Tibial nerve (tissue), 4 donors: Measurements from ENCODE around the gene PAEP. TPM values are rescaled to one million over a fixed set of nuclear protein-coding genes. Genes with fewer than 3 reads are reported as not detected.

Experiments
- DNase-seq, 2 donors: peaks; one replicate each; pipeline ENCODE4 v3.0.0-alpha.2; 2019; ENCODE audit warnings: low spot score in 2 of 2
- H3K27ac ChIP-seq, 4 donors: fragments of 200-600 bp; sonication (generic) in 3 of 4; one replicate each; pipeline ENCODE4 v1.5.1; 2017 to 2019; ENCODE audit warnings: mild to moderate bottlenecking in 1 of 4
- H3K27me3 ChIP-seq, 2 donors: fragments of 200-600 bp; sonication (generic) in 1 of 2; one replicate each; pipeline versions ENCODE4 v1.5.1 to v1.6.0; 2017 to 2019
- H3K36me3 ChIP-seq, 3 donors: fragments of 200-600 bp; sonication (generic); one replicate each; pipeline ENCODE4 v1.5.1; 2018 to 2019
- H3K4me1 ChIP-seq, 4 donors: fragments of 200-600 bp; sonication (generic) in 3 of 4; one replicate each; pipeline ENCODE4 v1.5.1; 2017 to 2019
- H3K4me3 ChIP-seq, 4 donors: fragments of 200-600 bp; sonication (generic) in 3 of 4; one replicate each; pipeline ENCODE4 v1.5.1; 2017 to 2019; ENCODE audit warnings: mild to moderate bottlenecking in 1 of 4, moderate library complexity in 1 of 4
- H3K9me3 ChIP-seq, 4 donors: fragments of 200-600 bp; sonication (generic) in 3 of 4; one replicate each; pipeline ENCODE4 v1.5.1; 2017 to 2019
- EP300 ChIP-seq, 2 donors: sonication (generic); formaldehyde crosslinking; IDR thresholded peaks; one replicate each; pipeline ENCODE4 v1.6.1; 2017; ENCODE audit warnings: antibody characterized with exemption in 2 of 2, mild to moderate bottlenecking in 1 of 2
- POLR2A ChIP-seq, 2 donors: fragments of 450-650 bp; IDR thresholded peaks; one replicate each; pipeline ENCODE4 v1.6.1; 2017; ENCODE audit warnings: antibody characterized with exemption in 2 of 2, mild to moderate bottlenecking in 2 of 2, moderate library complexity in 2 of 2
- WGBS, 2 donors: methylation state at CpG; one replicate each; pipeline ENCODE4 v1.1.5; 2018; 5-methylcytosine and 5-hydroxymethylcytosine counted together
- total RNA-seq, 4 donors: library from RNA; depleted of rRNA; stranded (reverse); fragments of >200 nt; gene quantifications; one replicate each; pipeline ENCODE4 v1.1.0, GENCODE V29; 2016
- TF ChIP-seq, protein P1 (sequence below), 5 experiments: fragments of 200-600 bp in 3 of 5; fragments of 450-650 bp in 2 of 5; sonication (generic) in 3 of 5; IDR thresholded peaks; one replicate each; pipeline ENCODE4 v1.5.1; 2016 to 2019; ENCODE audit warnings: antibody characterized with exemption in 5 of 5, mild to moderate bottlenecking in 3 of 5, moderate library complexity in 2 of 5

The PAEP gene
- total RNA-seq, 4 donors from 2014 or later = not detected

DNA sequence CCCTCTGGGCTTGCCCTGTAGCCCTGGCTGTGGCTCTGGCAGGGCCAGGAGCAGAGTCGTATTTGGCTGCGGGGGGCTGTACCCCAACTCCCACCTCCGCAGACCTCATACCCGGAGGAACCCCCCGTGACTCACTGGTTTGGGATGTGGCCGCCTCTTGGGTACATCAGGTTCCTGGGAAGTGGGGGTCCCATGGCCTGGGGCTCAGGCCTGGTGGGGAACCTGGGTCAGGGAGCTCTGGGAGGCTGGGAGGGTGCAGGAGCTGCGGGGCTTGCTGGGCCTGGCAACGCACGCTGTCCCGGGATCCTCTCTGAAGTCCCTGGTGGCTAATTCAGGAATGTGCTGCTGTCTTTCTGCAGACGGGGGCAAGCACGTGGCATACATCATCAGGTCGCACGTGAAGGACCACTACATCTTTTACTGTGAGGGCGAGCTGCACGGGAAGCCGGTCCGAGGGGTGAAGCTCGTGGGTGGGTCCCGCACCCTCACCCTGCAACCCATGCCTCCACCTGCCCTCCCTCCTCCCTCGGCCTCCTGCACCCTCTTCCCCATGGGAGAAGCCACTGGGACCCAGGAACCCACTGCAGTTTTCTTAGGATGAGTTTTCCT is 37.9 kb upstream of the PAEP start:
- peaks cover 0 to 31% of the 10 kb centered on the region in 2 donors for H3K27me3 ChIP-seq
- H3K4me3 ChIP-seq = no peak overlapping the region
- WGBS, 2 donors = 63 to 67% methylated on average over 15 to 16 of the region's 21 CpGs
- H3K9me3 ChIP-seq = no peaks in the 10 kb centered on the region
- no peak for DNase-seq
- H3K36me3 ChIP-seq = no peaks in the 10 kb centered on the region
- no peak overlapping the region for H3K27ac ChIP-seq
- TF ChIP-seq EP300 (IDR thresholded peaks at IDR 0.05) (no peak), POLR2A (IDR thresholded peaks at IDR 0.05) (no peak)
- TF ChIP-seq, protein P1, sequence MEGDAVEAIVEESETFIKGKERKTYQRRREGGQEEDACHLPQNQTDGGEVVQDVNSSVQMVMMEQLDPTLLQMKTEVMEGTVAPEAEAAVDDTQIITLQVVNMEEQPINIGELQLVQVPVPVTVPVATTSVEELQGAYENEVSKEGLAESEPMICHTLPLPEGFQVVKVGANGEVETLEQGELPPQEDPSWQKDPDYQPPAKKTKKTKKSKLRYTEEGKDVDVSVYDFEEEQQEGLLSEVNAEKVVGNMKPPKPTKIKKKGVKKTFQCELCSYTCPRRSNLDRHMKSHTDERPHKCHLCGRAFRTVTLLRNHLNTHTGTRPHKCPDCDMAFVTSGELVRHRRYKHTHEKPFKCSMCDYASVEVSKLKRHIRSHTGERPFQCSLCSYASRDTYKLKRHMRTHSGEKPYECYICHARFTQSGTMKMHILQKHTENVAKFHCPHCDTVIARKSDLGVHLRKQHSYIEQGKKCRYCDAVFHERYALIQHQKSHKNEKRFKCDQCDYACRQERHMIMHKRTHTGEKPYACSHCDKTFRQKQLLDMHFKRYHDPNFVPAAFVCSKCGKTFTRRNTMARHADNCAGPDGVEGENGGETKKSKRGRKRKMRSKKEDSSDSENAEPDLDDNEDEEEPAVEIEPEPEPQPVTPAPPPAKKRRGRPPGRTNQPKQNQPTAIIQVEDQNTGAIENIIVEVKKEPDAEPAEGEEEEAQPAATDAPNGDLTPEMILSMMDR (IDR thresholded peaks at IDR 0.05) = no peak
- no peaks in the 10 kb centered on the region for H3K4me1 ChIP-seq

DNA sequence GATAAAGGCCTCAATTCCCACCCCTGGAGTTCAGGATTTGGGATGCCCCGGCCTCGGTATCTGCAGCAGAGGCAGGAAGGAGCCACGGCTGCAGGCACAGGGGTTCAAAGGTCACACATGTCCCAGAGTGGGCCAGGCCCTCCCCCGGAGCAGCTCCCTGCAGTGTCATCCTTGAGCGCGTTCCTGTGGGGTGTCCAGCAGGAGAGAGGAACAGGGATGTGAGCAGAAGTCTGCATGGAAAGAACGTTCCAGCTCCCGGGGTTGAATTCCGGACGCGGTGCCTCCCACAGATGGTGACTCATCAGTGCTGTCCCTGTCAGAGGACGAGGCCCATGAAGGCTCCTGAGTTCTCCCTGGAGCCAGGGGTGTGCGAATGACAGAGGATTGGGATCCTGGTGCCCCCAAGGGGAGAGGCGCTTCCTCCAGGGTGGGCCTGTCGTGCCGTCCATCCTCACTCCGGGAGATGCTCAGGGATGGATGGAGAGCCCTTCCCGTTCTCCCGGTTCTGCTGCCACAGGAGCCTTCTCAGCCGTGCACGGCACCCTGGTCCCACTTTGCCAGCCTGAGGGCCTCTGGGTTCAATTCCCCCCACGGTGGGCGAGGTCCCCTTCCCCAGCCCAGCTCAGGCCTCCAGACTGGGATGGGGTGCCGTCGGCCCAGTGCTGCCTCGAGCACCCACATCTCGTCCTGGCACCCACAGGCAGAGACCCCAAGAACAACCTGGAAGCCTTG is 37.3 kb upstream of the PAEP start:
- Histone ChIP-seq H3K9me3 (peaks cover 0 to 4% (median 0%) of the 10 kb centered on the region in 4 donors), H3K4me3 (no peak overlapping the region), H3K36me3 (no peaks in the 10 kb centered on the region), H3K4me1 (no peaks in the 10 kb centered on the region), H3K27me3 (peaks cover 0 to 31% of the 10 kb centered on the region in 2 donors), H3K27ac (no peak overlapping the region)
- no peak for DNase-seq
- TF ChIP-seq, protein P1 (IDR thresholded peaks at IDR 0.05) = no peak
- TF ChIP-seq POLR2A (IDR thresholded peaks at IDR 0.05) = no peak
- TF ChIP-seq EP300 (IDR thresholded peaks at IDR 0.05) = no peak
- 43 to 60% methylated on average over 11 to 26 of the region's 27 CpGs for WGBS, 2 donors

DNA sequence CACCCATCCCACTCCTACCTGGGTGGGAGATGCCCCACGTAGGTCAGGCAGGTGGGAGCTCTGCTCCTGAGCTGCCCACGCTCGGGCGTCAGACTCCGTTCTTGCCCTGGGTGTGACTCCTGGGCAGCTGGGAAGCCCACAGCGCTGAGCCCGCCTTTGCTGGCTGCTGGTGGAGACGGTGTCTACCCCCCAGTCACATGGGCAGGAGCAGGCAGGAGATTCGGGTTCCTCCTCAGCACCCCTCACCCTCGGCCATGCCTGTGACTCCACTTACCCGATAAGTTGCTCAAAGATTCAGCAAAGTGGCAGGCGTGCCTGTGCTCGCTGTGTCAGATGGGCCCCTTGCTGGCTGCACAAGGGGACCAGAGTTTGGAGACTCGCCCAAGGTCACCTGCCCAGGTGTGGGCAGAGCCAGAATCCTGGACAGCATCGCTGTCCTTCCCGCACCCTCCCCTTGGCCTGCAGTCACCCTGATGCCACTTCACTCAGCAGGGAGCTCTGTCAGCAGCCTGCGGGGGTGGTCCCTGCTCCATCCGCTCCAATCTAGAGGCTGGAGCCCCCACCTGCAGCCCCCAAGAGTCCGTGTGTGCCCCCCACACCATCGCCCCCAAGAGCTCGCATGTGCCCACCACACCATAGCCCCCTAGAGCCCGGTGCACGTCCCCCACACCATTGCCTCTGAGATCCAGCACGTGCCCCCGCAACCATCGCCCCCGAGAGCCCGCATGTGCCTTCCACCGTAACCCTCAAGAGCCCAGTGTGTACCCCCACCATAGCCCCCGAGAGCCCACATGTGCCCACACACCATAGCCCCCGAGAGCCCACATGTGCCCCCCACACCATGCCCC is 36.1 kb upstream of the PAEP start:
- H3K27me3 ChIP-seq = peaks cover 0 to 31% of the 10 kb centered on the region in 2 donors
- no peak overlapping the region for H3K4me3 ChIP-seq
- no peaks in the 10 kb centered on the region for H3K4me1 ChIP-seq
- WGBS, 2 donors = 76 to 82% methylated on average over 23 to 31 of the region's 31 CpGs
- TF ChIP-seq, protein P1 (IDR thresholded peaks at IDR 0.05) = no peak
- TF ChIP-seq EP300 (IDR thresholded peaks at IDR 0.05) (no peak), POLR2A (IDR thresholded peaks at IDR 0.05) (no peak)
- no peak overlapping the region for H3K27ac ChIP-seq
- H3K36me3 ChIP-seq = no peaks in the 10 kb centered on the region
- H3K9me3 ChIP-seq = peaks cover 0 to 16% (median 0%) of the 10 kb centered on the region in 4 donors
- no peak for DNase-seq

DNA sequence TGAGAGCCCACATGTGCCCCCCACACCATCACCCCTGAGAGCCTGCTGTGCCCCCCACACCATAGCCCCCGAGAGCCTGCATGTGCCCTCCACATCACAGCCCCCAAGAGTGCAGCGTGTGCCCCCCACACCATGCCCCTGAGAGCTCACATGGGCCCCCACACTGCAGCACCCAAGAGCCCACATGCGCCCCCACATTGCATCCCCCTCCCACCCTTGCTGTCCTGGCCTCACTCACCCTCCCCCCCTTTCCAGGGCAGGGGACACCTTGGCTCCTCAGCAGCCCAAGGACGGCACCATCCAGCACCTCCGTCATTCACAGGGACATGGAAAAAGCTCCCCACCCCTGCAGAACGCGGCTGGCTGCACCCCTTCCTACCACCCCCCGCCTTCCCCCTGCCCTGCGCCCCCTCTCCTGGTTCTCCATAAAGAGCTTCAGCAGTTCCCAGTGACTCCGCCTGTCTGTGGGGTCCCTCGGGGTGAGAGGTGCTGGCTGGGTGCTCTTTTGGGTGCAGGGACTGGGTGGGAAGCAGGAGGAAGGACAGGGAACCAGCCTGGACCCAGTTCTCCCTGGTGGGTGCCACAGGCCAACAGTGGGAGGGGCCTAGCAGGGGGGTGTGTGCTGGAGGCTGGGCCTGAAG is 35.3 kb upstream of the PAEP start:
- peaks cover 0 to 16% (median 0%) of the 10 kb centered on the region in 4 donors for H3K9me3 ChIP-seq
- peaks cover 0 to 28% of the 10 kb centered on the region in 2 donors for H3K27me3 ChIP-seq
- no peaks in the 10 kb centered on the region for H3K36me3 ChIP-seq
- TF ChIP-seq, protein P1 (IDR thresholded peaks at IDR 0.05) = no peak
- TF ChIP-seq EP300 (IDR thresholded peaks at IDR 0.05) (no peak), POLR2A (IDR thresholded peaks at IDR 0.05) (no peak)
- DNase-seq = no peak
- no peaks in the 10 kb centered on the region for H3K4me1 ChIP-seq
- no peak overlapping the region for H3K4me3 ChIP-seq
- WGBS, 2 donors = 77 to 80% methylated on average over 8 of the region's 11 CpGs
- no peak overlapping the region for H3K27ac ChIP-seq
